Ovary (tissue), 3 donors: ENCODE measurements around the gene LPCAT3.

Experiments
- EP300 ChIP-seq: sonication (generic); formaldehyde crosslinking; IDR thresholded peaks from one replicate; pipeline ENCODE4 v1.6.1; 2017; ENCODE audit warnings: antibody characterized with exemption
- POLR2A ChIP-seq: fragments of 450-650 bp; IDR thresholded peaks from one replicate; pipeline ENCODE4 v1.6.1; 2017; ENCODE audit warnings: antibody characterized with exemption, mild to moderate bottlenecking, moderate library complexity
- TF ChIP-seq, protein P1 (sequence below), 3 donors: fragments of 450-650 bp in 2 of 3; fragments of 200-600 bp in 1 of 3; IDR thresholded peaks; one replicate each; pipeline versions ENCODE4 v1.5.1 to v1.8.0; 2016 to 2022; ENCODE audit warnings: antibody characterized with exemption in 3 of 3, mild to moderate bottlenecking in 1 of 3
- donor health status: DM: no; HTN: no; CAD: no.

DNA sequence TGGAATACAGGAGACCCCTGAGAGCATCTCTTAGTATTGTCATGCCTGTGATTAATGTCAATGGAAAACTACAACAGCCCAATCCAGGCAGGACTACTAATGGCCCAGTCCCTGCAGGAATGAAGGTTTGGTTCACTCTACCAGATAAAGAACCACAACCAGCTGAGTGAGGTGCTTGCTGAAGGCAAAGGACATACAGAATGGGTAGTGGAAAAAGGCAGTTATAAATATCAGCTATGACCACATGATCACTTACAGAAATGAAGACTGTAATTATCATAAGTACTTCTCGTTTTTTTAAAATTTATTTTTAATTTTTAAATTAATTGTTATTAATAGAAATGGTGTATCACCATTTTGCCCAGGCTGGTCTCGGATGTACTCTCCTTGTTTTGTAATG, 17.2 kb upstream of the LPCAT3 start:
- TF ChIP-seq, protein P1, sequence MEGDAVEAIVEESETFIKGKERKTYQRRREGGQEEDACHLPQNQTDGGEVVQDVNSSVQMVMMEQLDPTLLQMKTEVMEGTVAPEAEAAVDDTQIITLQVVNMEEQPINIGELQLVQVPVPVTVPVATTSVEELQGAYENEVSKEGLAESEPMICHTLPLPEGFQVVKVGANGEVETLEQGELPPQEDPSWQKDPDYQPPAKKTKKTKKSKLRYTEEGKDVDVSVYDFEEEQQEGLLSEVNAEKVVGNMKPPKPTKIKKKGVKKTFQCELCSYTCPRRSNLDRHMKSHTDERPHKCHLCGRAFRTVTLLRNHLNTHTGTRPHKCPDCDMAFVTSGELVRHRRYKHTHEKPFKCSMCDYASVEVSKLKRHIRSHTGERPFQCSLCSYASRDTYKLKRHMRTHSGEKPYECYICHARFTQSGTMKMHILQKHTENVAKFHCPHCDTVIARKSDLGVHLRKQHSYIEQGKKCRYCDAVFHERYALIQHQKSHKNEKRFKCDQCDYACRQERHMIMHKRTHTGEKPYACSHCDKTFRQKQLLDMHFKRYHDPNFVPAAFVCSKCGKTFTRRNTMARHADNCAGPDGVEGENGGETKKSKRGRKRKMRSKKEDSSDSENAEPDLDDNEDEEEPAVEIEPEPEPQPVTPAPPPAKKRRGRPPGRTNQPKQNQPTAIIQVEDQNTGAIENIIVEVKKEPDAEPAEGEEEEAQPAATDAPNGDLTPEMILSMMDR (IDR thresholded peaks at IDR 0.05): no peak
- TF ChIP-seq POLR2A: no peak
- no peak for TF ChIP-seq EP300
